DOHH2 (cell line): Measurements from ENCODE around the gene GPX4.

ENCODE experiments used
- H3F3A ChIP-seq: fragments of 200-600 bp; sonication (generic), shearing (Covaris generic); 2 replicates; pipeline ENCODE4 v1.6.0; 2016; ENCODE audit warnings: antibody characterized with exemption, mild to moderate bottlenecking; ENCODE audit not compliant: control insufficient read depth, insufficient read depth
- H3K27ac ChIP-seq: fragments of 200-600 bp; sonication (generic); 2 replicates; pipeline ENCODE4 v1.5.1; 2014; ENCODE audit warnings: low read depth, mild to moderate bottlenecking, low read length, moderate library complexity
- H3K27me3 ChIP-seq: fragments of 200-600 bp; sonication (generic); 2 replicates; pipeline ENCODE4 v1.6.1; 2014; ENCODE audit warnings: mild to moderate bottlenecking, low read length, mixed read lengths; ENCODE audit not compliant: control insufficient read depth
- H3K36me3 ChIP-seq: fragments of 200-600 bp; sonication (generic); 2 replicates; pipeline ENCODE4 v1.6.1; 2014; ENCODE audit warnings: mild to moderate bottlenecking, low read length, moderate library complexity, mixed read lengths; ENCODE audit not compliant: control insufficient read depth
- H3K4me1 ChIP-seq: fragments of 200-600 bp; sonication (generic); 2 replicates; pipeline ENCODE4 v1.6.1; 2014; ENCODE audit warnings: mild to moderate bottlenecking, low read length, mixed read lengths; ENCODE audit not compliant: control insufficient read depth
- H3K4me2 ChIP-seq: fragments of 200-600 bp; sonication (generic); 2 replicates; pipeline ENCODE4 v1.6.0; 2014; ENCODE audit warnings: mild to moderate bottlenecking, low read length, moderate library complexity
- H3K4me3 ChIP-seq: fragments of 200-600 bp; sonication (generic); 2 replicates; pipeline ENCODE4 v1.5.1; 2014; ENCODE audit warnings: mild to moderate bottlenecking, low read length, mixed read lengths
- H3K79me2 ChIP-seq: fragments of 200-600 bp; sonication (generic); 2 replicates; pipeline ENCODE4 v1.6.1; 2014; ENCODE audit warnings: mild to moderate bottlenecking, low read length, mixed read lengths; ENCODE audit not compliant: control insufficient read depth
- H3K9me2 ChIP-seq: fragments of 200-600 bp; sonication (generic); replicated peaks from 2 replicates; pipeline ENCODE4 v1.6.1; 2014; ENCODE audit warnings: mild to moderate bottlenecking, low read length, mixed read lengths; ENCODE audit not compliant: control insufficient read depth
- H3K9me3 ChIP-seq: fragments of 200-600 bp; sonication (generic); 2 replicates; pipeline ENCODE4 v1.6.1; 2014; ENCODE audit warnings: antibody characterized with exemption, low read length, mixed read lengths; ENCODE audit not compliant: control insufficient read depth, insufficient read depth
- H4K20me1 ChIP-seq: fragments of 200-600 bp; sonication (generic); 2 replicates; pipeline ENCODE4 v1.6.0; 2014; ENCODE audit warnings: low read depth, mild to moderate bottlenecking, antibody characterized with exemption, low read length, moderate library complexity; ENCODE audit not compliant: control insufficient read depth, insufficient read depth
- CTCF ChIP-seq: fragments of 200-600 bp; sonication (generic); IDR thresholded peaks from one replicate; pipeline ENCODE4 v1.5.1; 2014; ENCODE audit warnings: antibody characterized with exemption, mild to moderate bottlenecking, low read depth, low read length; ENCODE audit not compliant: poor library complexity, severe bottlenecking
- EZH2phosphoT487 ChIP-seq: fragments of 200-600 bp; sonication (generic); IDR thresholded peaks from 2 replicates; pipeline ENCODE4 v1.6.1; 2017; ENCODE audit warnings: borderline replicate concordance, mild to moderate bottlenecking, antibody characterized with exemption, low read length, moderate library complexity, mixed read lengths

The GPX4 gene

GRCh38 chr19:1135454-1135853, 31.7 kb downstream of the GPX4 start:
- Histone ChIP-seq H3F3A (no peaks in the 10 kb centered on the region), H3K9me3 (no peaks in the 10 kb centered on the region), H3K27ac (no peak overlapping the region), H3K79me2 (peaks cover 8% of the 10 kb centered on the region; the same call in 1 of the 2 replicates), H3K9me2 (no peaks in the 10 kb centered on the region), H3K27me3 (peaks cover 10% of the 10 kb centered on the region), H3K36me3 (no peaks in the 10 kb centered on the region), H3K4me3 (no peak overlapping the region), H4K20me1 (peaks cover 17% of the 10 kb centered on the region), H3K4me1 (peaks cover 35% of the 10 kb centered on the region), H3K4me2 (no peak overlapping the region)
- TF ChIP-seq CTCF (no peak), EZH2phosphoT487 (no peak)

GRCh38 chr19:1136201-1136600, 32.4 kb downstream of the GPX4 start:
- TF ChIP-seq EZH2phosphoT487 (no peak), CTCF (no peak)
- H3K4me1 ChIP-seq: peaks cover 28% of the 10 kb centered on the region
- no peak overlapping the region for H3K4me2 ChIP-seq
- H3K27me3 ChIP-seq: peaks cover 6% of the 10 kb centered on the region
- H3K4me3 ChIP-seq: no peak overlapping the region
- H3K27ac ChIP-seq: no peak overlapping the region
- no peaks in the 10 kb centered on the region for H3K9me2 ChIP-seq
- peaks cover 7% of the 10 kb centered on the region; the same call in 1 of the 2 replicates for H3K79me2 ChIP-seq
- no peaks in the 10 kb centered on the region for H3K9me3 ChIP-seq
- no peaks in the 10 kb centered on the region for H3F3A ChIP-seq
- H4K20me1 ChIP-seq: peaks cover 17% of the 10 kb centered on the region
- no peaks in the 10 kb centered on the region for H3K36me3 ChIP-seq

GRCh38 chr19:1136621-1137317, 33.0 kb downstream of the GPX4 start:
- peaks cover 22% of the 10 kb centered on the region for H3K4me1 ChIP-seq
- H3K9me2 ChIP-seq: no peaks in the 10 kb centered on the region
- H3K27me3 ChIP-seq: peaks cover under 1% of the 10 kb centered on the region; the same call in 1 of the 2 replicates
- H3K4me3 ChIP-seq: no peak overlapping the region
- H3K27ac ChIP-seq: no peak overlapping the region
- no peaks in the 10 kb centered on the region for H3K9me3 ChIP-seq
- no peaks in the 10 kb centered on the region for H3F3A ChIP-seq
- peaks cover 11% of the 10 kb centered on the region for H4K20me1 ChIP-seq
- H3K4me2 ChIP-seq: no peak overlapping the region
- H3K36me3 ChIP-seq: no peaks in the 10 kb centered on the region
- 0 out of 2 replicates have a peak, but pooled peaks cover under 1% of the 10 kb centered on the region for H3K79me2 ChIP-seq
- no peak for TF ChIP-seq CTCF
